Epithelial cell of prostate (primary cell): ENCODE measurements around the gene RASSF1.
A peak's percentile ranks its signal among the peaks of the same experiment; 100 is the strongest.
"Not testable (repeated sequence)": the region's sequence is repeated elsewhere in the genome, so short reads cannot be mapped to it uniquely, and the experiment has no call there.

Experiments used
- DNase-seq: peaks from one replicate; pipeline ENCODE4 v3.0.0-alpha.2; 2011; ENCODE audit warnings: low read depth, low spot score
- H3K27ac ChIP-seq: fragments of 450-650 bp; 2 replicates; pipeline ENCODE4 v1.5.1; 2017; ENCODE audit warnings: mild to moderate bottlenecking

The RASSF1 gene

GRCh38 chr3:50312041-50312440 lies 28.6 kb downstream of the RASSF1 start:
- H3K27ac ChIP-seq, DNase-seq: not testable (repeated sequence)

DNA sequence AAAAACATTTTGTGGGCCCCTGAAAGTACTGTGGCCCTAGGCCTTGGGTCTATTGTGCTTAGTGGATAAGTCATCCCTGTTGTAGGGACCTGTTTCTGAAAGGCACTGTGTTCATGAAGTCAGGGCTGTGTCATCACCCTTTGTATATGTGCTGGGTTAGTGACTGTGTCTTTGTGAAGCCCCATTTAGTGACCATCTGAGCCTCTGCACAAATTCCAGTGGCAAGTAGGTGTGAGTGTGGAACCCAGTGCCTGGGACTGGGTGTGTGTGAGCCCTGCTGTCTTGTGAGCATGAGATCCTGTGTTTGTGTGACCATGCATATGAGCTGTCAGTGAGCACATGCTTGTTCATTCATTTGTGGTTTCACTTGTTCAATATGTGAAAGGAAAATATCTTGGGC lies 36.0 kb downstream of the RASSF1 start:
- H3K27ac ChIP-seq: peak overlapping the region; percentile 67
- DNase-seq: peak; percentile 49

- no peak for DNase-seq
- peak within 1 kb of the TSS; percentile 67 for H3K27ac ChIP-seq
These were observed 37.4 kb downstream of the RASSF1 start, which contains the start of gene HYAL1 for GRCh38 chr3:50303013-50303815. Gene HYAL1 (minus strand): TSS chr3:50303574. CDS start chr3:50302956, 618 bp downstream.

DNA sequence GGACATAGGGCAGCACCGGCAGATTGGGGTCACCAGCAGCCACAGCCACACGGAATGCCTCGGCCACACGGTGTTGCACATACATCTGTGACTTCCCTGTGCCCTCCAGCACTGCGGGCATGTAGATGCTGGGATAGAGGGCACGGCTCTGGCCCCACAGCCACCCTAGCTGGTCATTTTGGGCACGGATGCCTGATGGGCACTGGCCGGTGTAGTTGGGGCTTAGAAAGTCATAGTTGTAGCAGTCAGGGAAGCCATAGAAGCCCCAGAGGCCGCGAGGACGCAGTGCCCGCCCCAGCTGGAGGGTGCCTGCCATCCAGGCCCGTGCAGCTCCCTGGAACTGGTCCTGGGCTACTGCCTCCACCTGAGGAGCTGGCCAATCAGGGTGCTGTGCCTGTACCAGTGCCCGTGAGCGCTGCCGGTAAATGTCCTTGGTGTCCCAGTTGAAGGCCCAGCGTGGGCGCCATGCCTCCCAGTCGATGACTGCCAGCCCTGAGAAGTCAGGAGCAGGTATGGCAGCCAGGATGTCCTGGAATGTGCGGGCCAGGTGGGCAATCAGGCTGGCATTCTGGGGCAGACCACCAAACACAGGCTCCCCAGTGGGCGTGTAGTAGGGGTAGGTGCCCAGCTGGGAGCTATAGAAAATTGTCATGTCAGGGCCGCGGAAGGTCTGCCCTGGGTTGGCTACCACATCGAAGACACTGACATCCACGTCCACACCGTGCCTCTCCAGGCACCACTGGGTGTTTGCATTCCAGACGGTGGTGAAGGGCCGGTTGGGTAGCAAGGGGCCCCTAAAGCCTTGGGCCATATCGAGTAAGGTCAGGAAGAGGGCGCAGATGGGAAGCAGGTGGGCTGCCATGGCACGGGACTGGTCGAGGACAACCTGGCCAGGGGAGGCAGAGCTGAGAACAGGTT lies 38.3 kb downstream of the RASSF1 start:
- H3K27ac ChIP-seq: peak overlapping the region; percentile 91
- no peak for DNase-seq

GRCh38 chr3:50300681-50301254 lies 39.9 kb downstream of the RASSF1 start:
- peak overlapping the region; percentile 91 for H3K27ac ChIP-seq

DNA sequence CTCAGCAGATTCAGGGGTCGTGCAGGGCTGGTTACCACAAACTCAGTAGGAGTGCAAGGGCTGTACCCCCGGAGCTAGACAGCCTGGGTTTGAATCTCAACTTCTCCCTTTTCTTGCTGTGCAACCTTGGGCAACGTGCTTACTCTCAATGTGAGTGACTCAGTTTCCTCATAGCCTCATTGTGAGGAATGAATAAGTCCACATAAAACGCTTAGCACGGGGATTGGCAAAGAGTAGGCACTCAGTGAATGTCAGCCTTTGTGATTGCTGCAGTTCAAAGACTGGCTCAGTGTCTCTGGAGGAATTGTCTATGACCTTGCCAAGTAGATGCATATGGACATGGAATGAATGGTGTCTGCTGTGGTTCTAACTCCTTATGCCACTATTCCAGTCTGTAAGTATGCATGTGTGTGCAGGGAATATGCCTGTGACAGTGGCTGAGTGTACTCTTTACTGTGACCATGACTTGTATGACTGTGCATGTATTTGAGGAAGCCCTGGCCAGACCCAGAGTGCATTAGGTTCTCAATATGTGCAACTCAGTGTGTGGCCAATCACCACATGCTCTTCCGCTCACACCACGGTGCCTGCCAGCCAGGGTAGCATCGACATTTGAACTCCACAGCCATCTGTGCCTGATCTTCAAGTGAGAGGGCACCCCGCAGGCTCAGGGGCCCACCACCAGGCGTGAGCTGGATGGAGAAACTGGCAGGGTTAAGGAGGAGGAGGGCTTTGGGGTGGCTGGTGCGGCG lies 40.5 kb downstream of the RASSF1 start:
- H3K27ac ChIP-seq: peak overlapping the region; percentile 91
- DNase-seq: peak; percentile 89

More at GRCh38 chr3:50300681-50301254, 39.9 kb downstream of the RASSF1 start:
- no peak for DNase-seq

- no peak for DNase-seq
These were observed 41.1 kb downstream of the RASSF1 start for GRCh38 chr3:50299638-50299928.

GRCh38 chr3:50298836-50299637 lies 41.6 kb downstream of the RASSF1 start, which contains the start of the genes HYAL3 and NAA80:
Gene HYAL3 (minus strand): TSS chr3:50299405. CDS start chr3:50295602, 3,803 bp downstream.
Gene NAA80 (minus strand): TSS chr3:50299405. CDS start chr3:50297463, 1,942 bp downstream.
- DNase-seq: peak; percentile 98
- peak within 1 kb of the TSS; percentile 91 for H3K27ac ChIP-seq

More at GRCh38 chr3:50299638-50299928, 41.1 kb downstream of the RASSF1 start:
- peak overlapping the region; percentile 91 for H3K27ac ChIP-seq

GRCh38 chr3:50297896-50298725 lies 42.5 kb downstream of the RASSF1 start:
- peak overlapping the region; percentile 91 for H3K27ac ChIP-seq
- no peak for DNase-seq

- DNase-seq: no peak
- no peak overlapping the region for H3K27ac ChIP-seq
These were observed 43.3 kb downstream of the RASSF1 start for GRCh38 chr3:50297384-50297775.

GRCh38 chr3:50296721-50297383 lies 43.8 kb downstream of the RASSF1 start:
- H3K27ac ChIP-seq: no peak overlapping the region

GRCh38 chr3:50295553-50296431 lies 44.8 kb downstream of the RASSF1 start:
- no peak for DNase-seq
- H3K27ac ChIP-seq: no peak overlapping the region

More at GRCh38 chr3:50296721-50297383, 43.8 kb downstream of the RASSF1 start:
- no peak for DNase-seq

DNA sequence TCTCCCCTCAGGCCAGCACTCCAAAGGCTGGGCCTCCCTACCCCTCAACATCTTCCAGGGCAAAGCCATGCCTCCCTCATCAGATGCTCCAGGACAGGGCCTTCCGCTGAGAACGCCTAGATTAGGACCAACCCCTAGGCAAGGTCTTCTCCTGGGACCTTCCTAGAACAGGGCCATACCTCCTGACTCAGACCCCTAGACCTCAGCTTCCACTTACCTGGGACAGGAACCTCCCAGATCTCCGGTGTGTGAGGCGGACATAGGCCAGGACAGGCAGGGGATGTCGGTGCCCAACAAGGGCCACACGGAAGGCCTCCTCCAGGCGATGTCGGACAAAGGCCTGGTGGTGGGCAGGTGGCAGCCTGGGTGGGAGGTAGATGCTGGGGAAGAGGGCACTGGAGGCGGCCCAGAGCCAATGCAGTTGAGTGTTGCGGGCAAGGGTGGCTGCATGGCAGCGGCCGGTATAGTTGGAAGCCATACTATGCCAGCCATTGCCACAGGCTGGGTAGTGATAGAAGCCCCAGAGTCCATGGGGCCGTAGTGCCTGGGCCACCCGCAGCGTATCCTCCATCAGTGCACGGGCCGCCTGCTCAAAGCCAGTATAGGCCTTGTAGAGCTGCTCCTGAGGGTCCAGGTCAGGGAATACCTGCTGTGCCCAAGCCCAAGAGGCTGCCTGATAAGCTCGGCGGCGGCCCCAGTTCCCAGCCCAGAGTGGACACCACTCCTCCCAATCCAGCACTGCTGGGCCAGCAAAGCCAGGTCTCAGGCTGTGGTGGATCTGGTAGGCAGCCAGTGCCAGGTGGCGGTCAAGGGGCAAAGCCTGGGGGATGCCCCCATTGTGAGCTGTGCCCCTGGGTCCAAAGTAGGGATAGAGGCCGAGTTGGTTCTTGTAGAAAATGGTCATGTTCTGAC lies 45.9 kb downstream of the RASSF1 start:
- H3K27ac ChIP-seq: no peak overlapping the region
- no peak for DNase-seq

GRCh38 chr3:50294089-50294488 lies 46.5 kb downstream of the RASSF1 start:
- no peak overlapping the region for H3K27ac ChIP-seq
- no peak for DNase-seq

GRCh38 chr3:50293079-50293801 lies 47.4 kb downstream of the RASSF1 start:
- H3K27ac ChIP-seq: peak overlapping the region; percentile 63
- DNase-seq: no peak
